HG03378 (cell line): ENCODE results near the gene SYTL2.
A peak's percentile ranks its signal among the peaks of the same experiment; 100 is the strongest.
"Not testable (repeated sequence)": the region's sequence is repeated elsewhere in the genome, so short reads cannot be mapped to it uniquely, and the experiment has no call there.

Experiments
- ATAC-seq: cut with Tn5 transposase; IDR thresholded peaks from one replicate; pipeline ENCODE4 v1.9.1; 2021; ENCODE audit warnings: mild to moderate bottlenecking, moderate library complexity; ENCODE audit not compliant: unreplicated experiment

SYTL2 gene

GRCh38 chr11:85810871-85811611 is at the start of gene SYTL2:
SYTL2 (minus strand) TSS chr11:85811141; CDS start chr11:85757725, 53,416 bp downstream.
- peak; percentile 49 for ATAC-seq

GRCh38 chr11:85859541-85859940 is 48.6 kb upstream of the SYTL2 start:
- ATAC-seq: not testable (repeated sequence)

GRCh38 chr11:85857098-85857497 is 46.2 kb upstream of the SYTL2 start:
- ATAC-seq: no peak

- ATAC-seq: no peak
These were observed 44.4 kb upstream of the SYTL2 start, which contains the start of gene CCDC83 for GRCh38 chr11:85855341-85855656. CCDC83 (plus strand) TSS chr11:85855383; CDS start chr11:85865124, 9,741 bp downstream.

GRCh38 chr11:85854557-85855340 is 43.8 kb upstream of the SYTL2 start:
- peak; percentile 99 for ATAC-seq

- ATAC-seq: no peak
These were observed 43.2 kb upstream of the SYTL2 start for GRCh38 chr11:85854212-85854556.

GRCh38 chr11:85853541-85853940 is 42.6 kb upstream of the SYTL2 start:
- ATAC-seq: not testable (repeated sequence)

- ATAC-seq: not testable (repeated sequence)
These were observed 41.8 kb upstream of the SYTL2 start for GRCh38 chr11:85852754-85853153.

- no peak for ATAC-seq
These were observed 37.6 kb upstream of the SYTL2 start for GRCh38 chr11:85848556-85848955.

GRCh38 chr11:85848006-85848405 is 37.1 kb upstream of the SYTL2 start:
- ATAC-seq: no peak

- ATAC-seq: no peak
These were observed 36.5 kb upstream of the SYTL2 start for GRCh38 chr11:85847436-85847835.

- ATAC-seq: no peak
These were observed 34.2 kb upstream of the SYTL2 start for GRCh38 chr11:85845124-85845631.

GRCh38 chr11:85844439-85845123 is 33.6 kb upstream of the SYTL2 start:
- ATAC-seq: peak; percentile 63

GRCh38 chr11:85843929-85844328 is 33.0 kb upstream of the SYTL2 start:
- ATAC-seq: no peak

GRCh38 chr11:85840932-85841331 is 30.0 kb upstream of the SYTL2 start:
- not testable (repeated sequence) for ATAC-seq

- ATAC-seq: no peak
These were observed 24.8 kb upstream of the SYTL2 start for GRCh38 chr11:85835729-85836128.

- ATAC-seq: no peak
These were observed 24.3 kb upstream of the SYTL2 start for GRCh38 chr11:85835263-85835662.

GRCh38 chr11:85831050-85831449 is 20.1 kb upstream of the SYTL2 start:
- ATAC-seq: no peak

GRCh38 chr11:85829172-85829571 is 18.2 kb upstream of the SYTL2 start:
- ATAC-seq: no peak

- no peak for ATAC-seq
These were observed 17.7 kb upstream of the SYTL2 start for GRCh38 chr11:85828640-85828978.

- no peak for ATAC-seq
These were observed 17.1 kb upstream of the SYTL2 start for GRCh38 chr11:85827748-85828639.
